ENCODE results near the gene GAS1.

GAS1 gene, protein sequence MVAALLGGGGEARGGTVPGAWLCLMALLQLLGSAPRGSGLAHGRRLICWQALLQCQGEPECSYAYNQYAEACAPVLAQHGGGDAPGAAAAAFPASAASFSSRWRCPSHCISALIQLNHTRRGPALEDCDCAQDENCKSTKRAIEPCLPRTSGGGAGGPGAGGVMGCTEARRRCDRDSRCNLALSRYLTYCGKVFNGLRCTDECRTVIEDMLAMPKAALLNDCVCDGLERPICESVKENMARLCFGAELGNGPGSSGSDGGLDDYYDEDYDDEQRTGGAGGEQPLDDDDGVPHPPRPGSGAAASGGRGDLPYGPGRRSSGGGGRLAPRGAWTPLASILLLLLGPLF

DNA sequence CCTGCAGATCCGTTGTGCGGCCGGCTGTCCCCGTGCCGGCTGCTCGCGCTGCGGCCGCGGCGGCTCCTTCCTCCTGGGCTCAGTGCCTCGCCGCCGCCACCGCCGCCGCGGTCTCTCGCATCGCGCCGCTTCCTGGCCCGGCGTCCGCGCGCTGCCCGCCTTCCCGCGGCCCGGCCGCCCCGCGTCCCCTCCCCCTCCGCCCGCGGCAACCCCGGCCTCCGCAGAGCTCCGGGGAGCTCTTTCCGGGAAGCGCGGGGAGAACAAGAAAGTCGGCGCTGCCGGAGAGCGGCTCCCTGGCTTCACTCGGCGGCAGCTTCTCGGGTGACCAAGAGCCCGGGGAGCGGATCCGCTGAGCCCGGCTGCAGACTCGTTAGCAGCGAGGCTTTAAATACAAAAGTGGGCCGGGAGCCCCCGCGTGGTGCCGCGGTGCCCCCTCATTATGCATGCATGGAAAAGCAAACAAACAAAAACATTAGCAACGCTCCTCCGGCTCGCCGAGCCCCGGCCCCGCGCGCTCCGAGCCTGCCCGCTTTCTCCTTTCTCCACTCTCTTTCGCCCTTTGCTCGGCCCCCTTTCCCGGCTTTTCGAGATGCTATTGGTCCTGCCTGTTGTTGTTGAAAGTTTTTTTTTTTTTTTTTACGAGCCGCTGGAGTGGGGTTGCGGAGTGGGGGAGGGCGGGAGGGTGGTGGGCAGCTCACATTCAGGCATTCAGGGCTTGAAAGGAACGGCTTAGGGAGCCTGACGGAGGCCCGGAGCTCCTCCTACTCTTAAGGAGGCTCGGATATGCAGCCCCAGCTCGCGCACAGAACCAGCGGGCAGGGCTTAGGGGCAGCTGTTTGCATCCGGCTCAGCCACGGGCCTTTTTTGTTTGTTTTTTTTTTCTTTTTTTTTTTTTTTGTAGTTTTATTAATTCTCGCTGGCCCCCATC, at the start of gene GAS1:
Gene GAS1, minus strand, starts transcription at position 361 of the 928 bp plus-strand sequence. CDS start 727 bp downstream, outside the sequence.
- DNase-seq: peak; percentile 37

GRCh38 chr9:86994231-86994630, 46.9 kb upstream of the GAS1 start:
- no peak for DNase-seq

GRCh38 chr9:86993830-86994229, 46.5 kb upstream of the GAS1 start:
- no peak for DNase-seq

DNA sequence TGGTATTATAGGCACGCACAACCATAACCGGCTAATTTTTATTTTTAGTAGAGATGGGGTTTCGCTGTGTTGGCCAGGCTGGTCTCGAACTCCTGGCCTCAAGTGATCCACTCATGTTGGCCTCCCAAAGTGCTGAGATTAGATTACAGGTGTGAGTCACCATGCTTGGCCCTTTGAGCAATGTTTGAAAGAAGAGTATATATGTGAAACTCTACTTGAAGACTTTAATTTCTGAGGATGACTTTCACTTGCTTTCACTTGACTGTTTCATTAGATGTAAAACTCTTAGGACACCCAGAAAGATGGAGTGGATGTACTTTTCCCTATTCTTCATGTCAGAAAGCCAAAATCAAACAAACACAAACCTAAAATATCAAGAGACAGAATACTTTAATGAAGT, 43.8 kb upstream of the GAS1 start:
- DNase-seq: no peak

DNA sequence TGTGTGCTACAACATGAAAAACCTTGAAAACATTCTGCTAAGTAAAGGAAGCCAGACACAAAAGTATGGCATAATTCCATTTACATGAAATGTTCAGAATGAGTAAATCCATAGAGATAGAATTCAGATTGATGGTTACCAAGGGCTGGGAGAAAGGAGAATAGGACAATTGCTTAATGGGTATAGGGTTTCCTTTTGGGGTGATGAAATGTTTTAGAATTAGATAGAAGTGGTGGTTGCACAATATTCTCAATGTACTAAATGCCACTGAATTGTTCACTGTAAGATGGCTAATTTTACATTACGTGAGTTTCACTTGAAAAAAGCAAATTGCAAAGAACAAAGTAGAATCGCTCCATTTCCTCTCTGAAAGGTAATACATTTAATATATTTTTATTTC, 43.0 kb upstream of the GAS1 start:
- DNase-seq: no peak

DNA sequence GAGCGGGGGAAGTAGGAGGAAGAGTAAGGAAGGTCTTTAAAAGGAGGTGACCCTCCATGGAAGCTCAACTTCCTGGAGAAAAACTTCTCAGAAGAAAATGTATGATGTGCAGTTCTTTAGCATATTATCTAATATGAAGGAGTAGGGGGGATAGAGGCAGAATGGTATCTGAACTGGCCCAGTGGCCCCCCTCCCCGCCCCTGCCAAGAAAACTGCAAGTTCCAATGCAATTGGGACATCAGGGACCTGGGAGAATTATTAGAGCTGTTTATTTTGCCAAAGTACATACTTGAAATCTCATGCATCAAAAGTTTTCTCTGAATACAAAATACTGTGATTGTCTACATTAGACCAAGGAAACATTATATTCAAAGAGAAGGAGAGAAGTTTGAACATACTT, 40.6 kb upstream of the GAS1 start:
- no peak for DNase-seq

- no peak for DNase-seq
These were observed 37.9 kb upstream of the GAS1 start for GRCh38 chr9:86985132-86985647.

- DNase-seq: no peak
These were observed 36.4 kb upstream of the GAS1 start for GRCh38 chr9:86983620-86984259.

DNA sequence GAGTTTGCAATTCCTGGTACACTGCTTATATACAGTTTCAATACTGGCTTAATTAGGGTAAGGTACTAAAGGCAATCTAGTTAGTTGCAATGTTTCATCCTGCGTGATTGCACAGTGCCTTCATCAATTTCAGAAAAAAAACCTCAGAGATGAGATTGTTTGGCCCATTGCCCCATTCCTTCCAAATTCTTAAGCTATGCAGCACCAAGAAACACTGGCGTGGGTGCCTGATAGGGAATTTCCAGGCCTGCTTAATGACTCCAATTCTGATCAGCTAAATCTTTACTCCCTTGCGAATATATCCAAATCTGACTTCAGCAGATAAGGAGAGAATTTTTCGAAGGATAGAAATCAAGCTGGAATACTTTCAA, 35.9 kb upstream of the GAS1 start:
- no peak for DNase-seq

- DNase-seq: no peak
These were observed 33.5 kb upstream of the GAS1 start for GRCh38 chr9:86980802-86981201.

GRCh38 chr9:86979657-86980056, 32.4 kb upstream of the GAS1 start:
- no peak for DNase-seq

DNA sequence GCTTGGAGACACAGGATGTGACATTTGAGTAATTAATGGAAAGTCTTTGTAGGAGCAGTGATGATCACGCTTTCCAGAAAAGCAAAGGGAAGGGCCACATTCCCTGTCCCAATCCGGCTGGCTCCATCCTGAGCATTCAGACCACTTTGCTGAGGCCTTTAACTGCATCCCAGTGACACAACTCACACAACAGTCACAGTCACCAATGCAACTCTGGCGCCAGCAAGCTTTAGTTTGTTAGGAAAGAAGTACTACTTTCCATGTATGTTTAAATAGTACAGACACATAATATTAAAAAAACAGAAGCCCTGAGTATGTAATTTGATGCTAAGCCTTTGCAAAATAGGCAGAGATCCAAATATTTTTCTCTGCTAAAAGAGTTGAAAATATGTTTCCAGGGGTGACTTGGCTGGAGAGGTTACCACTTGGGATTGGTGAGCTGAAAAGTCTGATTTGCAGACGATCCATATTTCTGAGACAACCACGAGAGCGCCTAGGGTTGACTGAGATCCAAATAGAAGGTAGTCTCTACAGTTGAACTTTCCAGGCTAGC, 31.7 kb upstream of the GAS1 start:
- no peak for DNase-seq

- no peak for DNase-seq
These were observed 31.1 kb upstream of the GAS1 start for GRCh38 chr9:86978413-86978812.

- no peak for DNase-seq
These were observed 30.0 kb upstream of the GAS1 start for GRCh38 chr9:86977205-86977835.

DNA sequence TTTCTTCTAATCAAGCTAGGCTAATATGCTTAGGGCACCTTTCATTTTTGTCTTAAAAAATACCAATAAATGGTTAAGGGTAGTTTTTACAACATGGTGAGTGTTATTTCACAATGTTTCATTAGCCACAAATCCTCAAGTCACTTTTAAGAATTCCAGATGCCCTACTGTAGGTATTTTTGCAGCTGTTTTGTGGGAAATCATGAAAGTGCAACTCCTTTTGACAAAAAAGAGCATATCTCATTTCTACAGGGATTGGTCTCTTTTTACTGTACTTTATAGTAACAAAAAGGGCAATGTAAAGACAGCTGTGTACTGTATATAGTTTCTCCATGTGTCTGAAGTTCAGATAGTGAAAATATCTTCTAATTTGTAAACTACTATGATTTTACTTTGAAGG, 28.3 kb upstream of the GAS1 start:
- DNase-seq: no peak

GRCh38 chr9:86975036-86975435, 27.7 kb upstream of the GAS1 start:
- DNase-seq: no peak

GRCh38 chr9:86974421-86974820, 27.1 kb upstream of the GAS1 start:
- DNase-seq: no peak

DNA sequence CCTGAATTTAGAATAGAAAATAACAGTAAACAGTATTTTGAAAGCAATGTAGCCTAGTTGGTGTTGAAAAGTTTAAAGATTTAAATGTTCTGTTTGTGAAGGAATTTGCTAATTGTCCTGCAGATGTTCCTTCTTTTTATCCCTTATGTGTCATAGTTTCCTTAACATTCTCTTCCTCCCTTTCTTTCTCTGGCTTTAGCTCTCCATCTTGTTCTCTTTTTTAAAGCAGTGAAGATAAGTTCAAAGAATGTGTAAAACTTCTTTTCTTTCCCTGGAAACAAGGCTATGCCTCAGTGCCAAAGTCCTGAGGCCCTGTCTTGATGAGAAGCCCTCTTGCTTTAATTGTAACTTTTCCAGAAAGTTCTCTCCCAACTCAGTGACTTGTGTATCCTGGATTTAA, 24.4 kb upstream of the GAS1 start:
- no peak for DNase-seq

DNA sequence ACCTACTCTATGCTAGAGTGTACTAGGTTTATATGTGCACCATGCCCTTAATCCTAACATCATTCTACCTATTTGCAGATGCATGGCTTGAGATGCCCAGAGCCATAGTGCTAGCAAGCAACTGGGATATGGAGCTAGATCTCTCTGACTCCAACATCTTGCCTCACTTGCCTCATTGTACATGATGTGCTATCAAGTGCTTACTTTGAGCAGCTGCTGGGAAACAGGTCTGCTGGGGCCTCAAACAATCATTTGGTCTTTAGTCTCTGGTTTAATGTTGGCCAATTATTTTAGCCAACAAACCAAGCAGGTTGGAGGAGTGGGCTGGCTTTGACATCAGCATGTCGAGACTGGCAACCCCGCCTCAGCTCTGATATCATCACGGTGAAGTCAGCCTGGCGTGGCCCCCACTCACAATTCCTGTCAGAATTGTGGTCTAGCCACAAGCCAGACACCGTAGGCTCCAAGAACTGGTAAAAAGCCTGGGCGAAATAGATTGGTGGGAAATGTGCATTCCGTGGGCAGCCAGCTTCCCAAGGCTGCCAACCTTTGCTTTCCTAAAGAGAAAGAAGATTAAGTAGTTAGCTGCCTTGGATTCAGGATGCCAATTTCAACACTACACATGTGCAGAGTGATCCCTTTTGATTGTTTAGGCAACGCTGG, 21.1 kb upstream of the GAS1 start:
- DNase-seq: no peak

DNA sequence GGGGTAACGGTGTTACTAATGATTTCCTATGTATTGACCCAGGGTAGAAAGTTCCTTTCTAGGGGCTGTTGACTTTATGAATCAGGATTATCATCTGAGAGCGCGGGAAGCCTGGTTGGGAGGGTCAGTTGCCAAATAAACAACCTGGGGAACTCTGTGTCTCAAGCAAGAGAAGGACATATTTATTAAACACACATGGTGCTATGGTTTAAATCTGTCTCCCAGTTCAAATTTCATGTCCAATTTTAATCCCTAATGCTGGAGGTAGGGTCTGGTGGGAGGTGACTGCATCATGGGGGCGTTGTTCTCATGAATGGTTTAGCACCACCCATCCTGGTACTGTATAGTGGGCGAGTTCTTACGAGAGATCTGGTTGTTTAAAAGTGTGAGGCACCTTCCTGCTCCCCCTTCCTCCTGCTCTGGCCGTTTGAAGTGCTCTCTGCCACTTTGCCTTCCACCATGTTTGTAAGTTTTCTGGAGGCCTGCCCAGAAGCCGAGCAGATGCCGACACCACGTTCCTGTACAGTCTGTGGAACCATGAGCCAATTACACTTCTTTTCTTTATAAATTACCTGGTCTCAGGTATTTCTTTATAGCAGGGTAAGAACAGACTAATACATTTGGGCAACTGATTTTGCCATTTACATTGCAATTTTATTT, 19.7 kb upstream of the GAS1 start:
- DNase-seq: no peak

GRCh38 chr9:86965636-86966395, 18.5 kb upstream of the GAS1 start:
- DNase-seq: no peak

Data from NCI-H2029 (cell line).